ENCODE data around the gene ANKEF1.
"Not testable (repeated sequence)": the region's sequence is repeated elsewhere in the genome, so short reads cannot be mapped to it uniquely, and the experiment has no call there.

The ANKEF1 gene

DNA sequence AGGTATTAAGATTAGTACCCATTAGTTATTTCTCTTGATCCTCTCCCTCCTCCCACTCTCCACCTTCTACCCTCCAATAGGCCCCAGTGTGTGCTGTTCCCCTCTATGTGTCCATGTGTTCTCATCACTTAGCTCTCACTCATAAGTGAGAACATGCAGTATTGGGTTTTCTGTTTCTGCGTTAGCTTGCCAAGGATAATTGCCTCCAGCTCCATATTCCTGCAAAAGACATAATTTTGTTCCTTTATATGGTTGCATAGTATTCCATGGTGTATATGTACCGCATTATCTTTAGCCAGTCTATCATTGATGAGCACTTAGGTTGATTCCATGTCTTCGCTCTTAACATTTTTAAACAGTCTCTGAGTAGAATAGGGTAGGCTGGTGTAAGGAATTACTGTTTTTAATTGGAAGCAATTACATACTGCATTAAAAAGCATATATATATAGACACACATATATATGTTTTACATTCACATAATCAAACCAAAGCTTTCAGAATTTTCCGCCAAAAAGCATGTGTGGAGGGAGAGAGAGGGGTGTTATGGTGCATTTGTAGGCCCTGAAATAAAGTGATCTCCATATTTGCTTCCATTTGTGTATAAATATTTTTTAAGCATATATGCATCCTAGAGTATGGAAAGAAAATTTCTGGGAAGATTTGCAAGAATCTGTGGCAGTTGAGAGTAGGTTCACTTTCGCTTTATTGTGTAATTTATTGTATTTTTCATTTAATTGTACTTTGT, 709 bp upstream of the ANKEF1 start:
- no peak for DNase-seq

DNA sequence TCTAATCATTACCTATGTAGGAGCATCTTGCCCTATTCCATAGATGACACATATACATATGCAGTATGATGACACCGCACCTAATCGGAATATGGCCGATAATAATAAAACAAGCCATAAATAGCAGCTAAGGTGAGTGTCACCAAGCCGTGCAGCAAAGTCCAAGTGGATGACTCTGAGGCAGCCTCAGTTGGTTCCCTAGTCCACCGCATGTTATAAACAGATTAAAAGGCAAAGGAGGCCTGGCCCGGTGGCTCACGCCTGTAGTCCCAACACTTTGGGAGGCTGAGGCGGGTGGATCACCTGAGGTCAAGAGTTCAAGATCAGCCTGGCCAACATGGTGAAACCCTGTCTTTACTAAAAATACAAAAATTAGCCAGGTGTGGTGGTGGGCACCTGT, 1.5 kb downstream of the ANKEF1 start:
- DNase-seq = not testable (repeated sequence)

DNA sequence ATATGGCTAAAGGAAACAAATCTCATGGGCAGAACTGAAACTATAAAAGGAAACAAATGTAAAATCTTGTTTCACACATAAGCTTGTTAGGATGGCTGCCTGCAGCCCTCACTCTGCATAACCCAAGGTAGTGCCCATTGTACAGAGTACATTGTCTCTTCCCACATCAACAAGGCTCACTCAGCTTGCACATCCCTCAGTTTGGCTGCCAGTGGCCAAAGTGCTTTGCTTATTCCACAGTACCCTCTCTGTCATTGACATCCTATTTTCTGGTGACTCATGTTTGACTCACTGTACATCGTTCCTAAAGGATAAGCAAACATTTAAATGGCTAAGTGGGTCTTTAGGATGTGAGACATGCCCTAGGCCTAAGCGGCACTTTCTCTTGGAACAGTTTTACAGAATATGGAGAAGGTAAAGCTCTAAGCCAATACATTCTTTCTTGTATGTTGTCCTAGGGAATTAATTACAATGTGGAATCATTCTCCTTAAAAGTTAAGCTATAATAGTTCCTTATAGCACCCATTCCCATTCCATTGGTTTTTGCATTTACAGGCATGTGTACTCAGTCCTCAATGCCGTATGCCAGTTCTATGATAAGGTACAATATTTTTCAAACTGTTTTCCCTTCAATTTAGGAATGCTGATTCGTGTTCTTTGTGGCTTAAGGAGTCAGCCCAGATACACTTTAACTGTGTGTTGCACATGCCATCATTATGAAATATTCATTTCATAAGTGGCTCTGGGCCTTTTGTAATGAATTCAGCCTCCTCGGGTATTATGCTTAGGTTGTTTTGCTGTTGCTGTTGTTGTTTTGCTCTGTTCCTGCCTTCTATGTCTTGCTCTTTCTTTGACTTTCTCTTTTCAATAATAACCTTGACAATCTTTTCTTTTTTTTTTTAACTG, 5.5 kb downstream of the ANKEF1 start:
- DNase-seq = no peak

DNA sequence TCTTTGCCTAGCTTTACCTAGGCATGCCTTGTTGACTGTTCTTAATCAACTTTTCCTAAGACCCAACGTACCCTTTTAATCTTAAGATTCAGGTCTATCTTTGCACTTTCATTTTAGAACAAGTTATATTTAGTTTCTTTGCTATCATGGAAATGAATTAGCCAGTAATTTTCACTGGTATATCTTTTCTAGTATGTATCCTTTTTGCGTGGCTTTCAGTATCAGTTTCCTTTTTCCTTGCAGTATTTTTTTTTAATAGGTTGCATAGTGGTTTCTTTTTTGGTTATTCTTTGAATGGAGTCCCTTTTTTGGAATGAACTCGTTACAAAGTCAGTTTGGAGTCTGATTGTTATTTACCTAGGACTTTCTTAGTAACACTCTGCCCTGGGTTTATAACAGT, 7.3 kb downstream of the ANKEF1 start:
- DNase-seq = no peak

DNA sequence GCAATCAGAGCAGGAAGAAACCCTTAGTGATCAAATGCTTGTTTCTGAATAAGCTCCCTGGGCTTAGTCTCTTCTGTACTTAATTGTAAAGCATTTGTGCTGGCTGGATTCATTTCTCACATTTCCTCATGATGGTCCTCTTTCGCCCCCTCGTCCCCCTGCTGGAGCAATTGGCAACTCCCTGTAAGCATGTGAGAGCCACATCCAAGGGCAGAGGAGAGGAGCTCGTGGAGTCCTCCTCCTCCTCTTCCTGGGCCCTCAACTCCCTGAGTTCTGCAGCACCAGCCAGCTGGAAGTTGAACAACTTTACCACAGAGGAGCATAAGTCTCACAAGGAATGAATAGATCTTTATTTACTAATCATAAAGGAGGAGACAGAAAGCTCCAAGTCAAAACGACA, 12.6 kb downstream of the ANKEF1 start:
- no peak for DNase-seq

DNA sequence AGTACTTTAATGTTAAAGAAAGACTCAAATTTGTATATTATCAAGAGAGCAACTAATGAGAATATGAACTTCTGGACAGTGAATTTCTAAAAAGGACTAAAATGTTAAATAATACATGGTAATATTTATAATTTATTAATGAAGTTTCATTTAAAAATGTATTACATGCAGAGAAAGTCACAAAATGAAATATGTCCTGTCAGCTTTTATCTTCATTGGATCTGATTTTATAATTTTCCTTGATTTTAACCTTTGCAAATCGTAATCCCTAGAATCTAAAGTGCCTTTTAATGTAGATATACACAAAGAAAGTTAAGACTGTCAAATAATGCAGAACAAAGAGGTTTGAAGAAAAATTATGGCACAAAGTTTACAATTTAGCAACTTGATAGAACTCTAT, 16.4 kb downstream of the ANKEF1 start:
- DNase-seq = no peak

DNA sequence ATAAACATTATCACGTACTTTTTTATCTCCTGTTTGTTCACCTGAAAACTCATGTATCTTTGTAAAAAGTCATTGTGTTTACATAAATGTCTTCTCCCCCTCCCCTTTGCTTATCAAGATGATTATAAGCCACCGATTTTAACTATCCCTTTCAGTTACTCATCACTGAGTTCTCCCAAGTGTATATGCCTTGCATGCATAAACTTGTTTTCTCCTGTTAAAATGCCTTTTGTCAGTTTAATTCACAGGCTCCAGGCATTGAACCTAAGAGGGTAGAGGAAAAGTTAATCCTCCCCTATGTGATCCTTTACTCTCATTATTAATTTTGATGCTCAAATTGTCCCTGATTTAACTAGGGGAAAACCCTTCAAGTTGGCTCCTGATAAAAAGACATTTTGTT, 24.2 kb downstream of the ANKEF1 start:
- DNase-seq = no peak

DNA sequence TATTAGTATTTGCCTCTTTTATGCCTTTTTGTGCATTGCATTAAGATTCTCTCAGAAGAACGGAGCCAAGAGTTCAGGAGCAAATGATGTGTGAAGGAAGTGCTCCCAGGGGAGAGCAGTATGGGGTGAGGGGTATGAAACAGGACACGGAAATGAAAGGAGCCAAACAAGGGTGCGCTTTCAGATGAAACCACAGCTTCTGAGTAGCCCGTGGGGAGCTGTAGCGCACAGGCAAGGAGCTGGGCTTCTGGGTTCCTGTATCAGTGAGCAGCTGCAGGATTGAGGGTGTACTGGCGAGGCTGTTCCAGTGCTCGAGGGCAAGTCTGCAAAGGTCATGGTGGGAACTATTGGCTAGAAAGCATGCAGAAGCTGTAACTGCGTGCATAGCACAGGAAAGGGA, 25.4 kb downstream of the ANKEF1 start:
- DNase-seq = no peak

DNA sequence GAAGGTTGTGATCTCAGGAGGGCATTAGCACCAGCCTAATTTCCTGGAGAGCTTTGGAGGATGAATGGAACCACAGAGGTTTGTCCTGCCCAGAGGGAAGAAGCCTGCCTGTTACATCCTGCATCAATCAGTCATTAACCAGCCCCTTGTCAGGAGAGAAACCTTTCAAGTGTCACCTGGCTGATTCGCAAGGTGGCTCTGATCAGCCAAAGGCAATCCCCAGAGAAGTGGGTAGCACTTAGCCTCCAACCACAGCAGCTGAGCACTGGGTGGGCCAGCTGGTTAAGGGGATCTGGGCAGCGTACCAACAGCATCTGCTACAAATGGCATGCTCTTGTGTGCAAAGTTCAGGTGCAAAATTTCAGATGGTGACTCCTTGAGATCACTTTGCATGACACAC, 26.9 kb downstream of the ANKEF1 start:
- peak; percentile 98 for DNase-seq

DNA sequence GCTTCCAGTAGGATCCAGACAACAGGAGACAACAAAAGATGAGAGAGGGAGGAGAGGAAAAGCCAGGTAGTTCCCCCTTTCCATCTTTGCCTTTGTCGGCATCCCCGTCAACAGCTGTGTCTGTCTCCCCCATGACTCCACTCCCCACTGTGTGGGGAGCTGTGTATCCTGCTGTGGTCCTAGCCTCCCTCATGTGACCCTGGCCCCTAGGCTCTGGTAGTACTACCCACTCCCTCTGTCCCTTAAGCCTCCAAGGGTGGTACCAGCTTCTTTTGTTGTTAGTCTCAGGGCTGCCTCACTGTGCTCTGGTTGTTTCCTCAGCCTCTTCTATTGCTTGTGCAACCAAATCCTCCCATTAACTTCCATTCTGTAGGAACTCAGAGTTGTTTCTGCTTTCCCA, 28.7 kb downstream of the ANKEF1 start:
- DNase-seq = no peak

DNA sequence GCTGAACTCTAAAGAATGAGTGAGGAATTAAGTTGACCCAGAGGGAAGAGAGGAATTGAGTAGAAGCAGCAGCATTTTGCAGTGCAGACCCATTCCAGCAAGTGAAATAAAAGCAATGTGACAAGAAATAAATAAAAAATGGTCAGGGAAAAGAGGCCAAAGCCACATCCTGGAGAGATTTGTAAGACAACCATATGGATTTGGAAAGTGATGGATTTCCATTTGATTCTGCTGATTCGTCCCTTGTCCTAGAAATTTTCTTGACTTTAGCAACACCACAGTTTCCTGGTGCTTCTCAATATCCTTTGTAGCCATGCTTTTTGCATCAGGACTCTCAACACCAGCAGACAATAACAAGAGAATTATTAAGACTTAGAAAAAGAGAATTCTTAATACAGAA, 29.8 kb downstream of the ANKEF1 start:
- DNase-seq = no peak

DNA sequence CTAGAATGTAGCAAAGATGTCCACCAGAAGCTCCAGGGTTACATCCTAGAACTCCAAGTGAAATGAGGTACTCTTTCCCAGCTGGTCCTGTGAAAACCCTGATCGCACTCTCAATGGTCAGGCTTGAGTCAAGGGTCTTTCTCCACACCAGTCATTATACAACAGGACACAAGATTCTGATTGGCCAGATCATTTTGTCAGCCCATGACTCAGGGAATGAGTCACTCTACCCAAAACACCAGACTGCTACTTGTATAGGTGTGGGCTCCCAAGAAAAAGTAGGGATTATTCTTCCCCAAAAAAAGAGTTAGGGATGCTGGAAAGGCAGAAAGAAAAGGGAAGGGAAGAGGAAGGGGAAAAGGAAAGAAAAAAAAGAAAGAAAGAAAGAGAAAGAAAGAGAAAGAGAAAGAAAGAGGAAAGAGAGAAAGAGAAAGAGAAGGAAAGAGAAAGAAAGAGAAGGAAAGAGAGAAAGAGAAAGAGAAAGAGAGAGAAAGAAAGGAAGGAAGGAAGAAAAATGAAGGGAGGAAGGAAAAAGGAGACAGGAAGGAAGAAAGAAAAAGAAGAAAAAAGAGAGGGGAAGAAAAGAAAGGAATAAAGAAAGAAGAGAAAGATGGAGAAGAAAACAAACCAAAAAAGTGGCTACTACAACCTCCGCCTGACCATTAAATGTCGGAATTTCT, 30.5 kb downstream of the ANKEF1 start:
- no peak for DNase-seq

DNA sequence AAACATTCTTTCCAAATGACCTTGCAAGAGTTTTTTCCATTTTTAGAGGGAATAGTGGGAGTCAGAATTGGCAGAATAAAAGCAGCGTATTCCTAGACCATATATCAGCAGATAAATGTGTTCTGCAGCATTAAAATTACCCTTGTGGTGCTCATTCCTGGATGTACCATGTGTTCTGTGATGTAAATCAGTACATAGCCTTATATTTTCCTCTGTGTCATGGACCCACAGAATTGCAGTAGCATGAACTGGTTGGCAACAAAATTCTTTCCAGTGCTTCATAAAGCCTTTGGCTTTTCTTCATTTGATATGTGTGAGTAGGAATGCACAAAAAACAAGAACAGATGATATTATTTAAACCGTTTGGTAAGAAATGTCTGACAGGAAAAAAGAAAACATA, 32.5 kb downstream of the ANKEF1 start:
- DNase-seq = no peak

DNA sequence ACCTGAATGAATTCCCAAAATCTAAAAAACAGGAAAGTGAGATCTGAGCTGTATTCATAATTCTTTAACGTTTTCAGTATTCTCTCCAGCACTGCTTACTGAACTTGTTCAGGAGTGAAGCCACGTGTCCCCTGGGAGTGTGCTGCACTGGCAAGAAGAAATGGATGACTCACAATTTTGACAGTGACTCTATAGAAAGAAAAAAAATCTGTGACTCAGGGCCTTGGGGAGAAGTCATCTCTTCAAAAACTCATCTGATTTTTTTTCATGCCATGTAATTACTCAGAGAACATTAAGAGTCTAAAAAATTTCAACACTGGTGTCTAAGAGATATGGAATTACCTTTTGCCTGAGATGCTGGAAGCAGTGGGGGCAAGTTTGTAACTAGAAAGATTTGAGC, 39.7 kb downstream of the ANKEF1 start:
- no peak for DNase-seq

DNA sequence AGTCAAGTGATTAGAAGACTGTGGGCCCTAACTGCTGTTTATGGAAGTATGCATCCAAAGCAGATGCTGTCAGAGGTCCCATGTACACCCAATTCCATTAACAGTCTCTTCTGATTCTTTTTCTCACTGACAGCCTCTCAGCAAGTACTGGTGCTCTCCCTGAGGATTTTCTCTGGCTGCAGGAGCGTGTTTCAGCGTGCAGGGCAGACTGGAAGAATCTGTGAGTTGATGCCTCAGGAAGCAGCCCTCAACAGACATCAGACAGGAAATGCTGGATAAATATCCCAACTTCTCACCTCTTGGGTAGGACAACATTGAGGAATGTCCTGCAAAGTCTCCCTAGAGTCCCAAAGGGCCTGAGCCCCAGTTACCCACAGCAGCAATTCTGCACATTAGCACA, 40.8 kb downstream of the ANKEF1 start:
- no peak for DNase-seq

DNA sequence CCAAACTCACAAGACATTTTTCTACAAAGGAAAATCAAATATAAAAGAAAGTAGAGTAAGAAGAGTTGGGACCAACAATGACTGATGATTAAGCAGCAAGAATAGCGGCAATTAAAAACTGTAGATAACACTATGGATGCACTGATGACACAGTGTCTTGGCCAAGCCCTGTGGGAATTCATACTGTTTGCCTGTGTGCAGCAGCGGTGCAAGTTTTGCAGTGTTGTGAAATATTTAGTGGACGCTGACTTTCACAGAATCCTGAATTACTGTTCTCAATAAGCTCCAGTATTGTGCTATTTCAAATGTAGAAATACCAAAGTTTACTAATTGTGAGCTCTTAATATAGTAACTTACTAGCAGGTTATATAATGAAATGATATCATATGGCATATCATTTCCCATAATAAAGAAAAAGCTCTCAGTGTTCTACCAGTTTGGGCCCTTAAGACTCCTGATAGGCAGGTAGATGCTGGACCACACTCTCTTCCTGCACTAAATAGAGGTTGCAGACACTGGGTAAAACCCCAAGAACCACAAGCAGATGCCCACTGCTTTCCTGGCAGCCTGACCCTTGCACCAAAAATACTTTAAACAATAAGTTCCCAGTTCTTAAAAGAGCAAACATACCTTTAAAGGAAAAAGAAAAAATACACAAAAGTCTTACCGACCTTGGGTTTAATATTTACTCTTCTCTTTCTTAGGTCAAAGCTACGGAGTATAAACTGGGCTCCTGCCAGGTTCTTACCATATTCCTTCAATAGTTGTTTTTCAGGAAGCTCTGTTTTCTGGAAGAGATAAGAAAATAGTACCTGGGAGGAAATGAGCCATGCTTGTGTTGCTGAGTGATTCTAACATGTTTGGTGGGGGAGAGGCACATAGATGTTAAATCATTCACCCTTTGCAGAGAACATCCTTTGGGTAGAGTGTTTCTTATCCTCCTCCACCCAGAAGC, 41.6 kb downstream of the ANKEF1 start:
- no peak for DNase-seq

DNA sequence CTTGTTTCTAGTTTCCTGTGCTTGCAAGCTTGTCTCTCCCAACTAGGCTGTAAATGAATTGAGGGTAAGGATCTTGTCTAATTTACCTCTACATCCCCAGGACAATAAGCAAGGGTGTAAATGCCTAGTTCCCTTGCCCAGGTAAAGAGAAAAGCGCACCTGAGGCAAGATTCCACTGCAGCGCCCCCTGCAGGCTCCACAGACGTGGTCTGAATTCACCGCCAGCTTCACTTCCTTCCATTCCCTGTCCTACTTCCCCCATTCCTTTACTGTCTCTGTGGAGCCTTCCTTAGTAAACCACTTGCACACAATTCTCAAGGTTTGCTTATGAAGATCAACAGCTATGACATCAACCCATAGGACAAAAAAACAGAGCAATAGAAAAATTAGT, 42.3 kb downstream of the ANKEF1 start:
- DNase-seq = no peak

DNA sequence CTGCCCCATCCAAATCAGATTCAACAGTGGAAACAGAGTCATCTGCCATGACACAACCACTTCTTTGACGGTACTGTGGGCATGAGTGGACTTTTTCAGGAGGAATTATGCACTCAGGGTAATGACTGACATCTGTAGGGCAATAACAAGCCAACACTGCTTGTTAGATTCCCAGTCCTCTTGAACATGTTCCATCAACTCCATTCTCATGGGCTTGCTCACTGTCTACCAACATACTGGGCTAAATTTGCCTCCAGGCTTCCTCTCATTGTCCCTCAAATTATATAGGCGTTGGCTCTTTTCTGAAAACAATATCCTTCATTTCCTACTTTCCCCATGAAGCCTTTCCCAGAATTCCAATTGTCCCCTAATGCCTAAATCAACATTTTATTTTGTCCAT, 43.1 kb downstream of the ANKEF1 start:
- DNase-seq = no peak

DNA sequence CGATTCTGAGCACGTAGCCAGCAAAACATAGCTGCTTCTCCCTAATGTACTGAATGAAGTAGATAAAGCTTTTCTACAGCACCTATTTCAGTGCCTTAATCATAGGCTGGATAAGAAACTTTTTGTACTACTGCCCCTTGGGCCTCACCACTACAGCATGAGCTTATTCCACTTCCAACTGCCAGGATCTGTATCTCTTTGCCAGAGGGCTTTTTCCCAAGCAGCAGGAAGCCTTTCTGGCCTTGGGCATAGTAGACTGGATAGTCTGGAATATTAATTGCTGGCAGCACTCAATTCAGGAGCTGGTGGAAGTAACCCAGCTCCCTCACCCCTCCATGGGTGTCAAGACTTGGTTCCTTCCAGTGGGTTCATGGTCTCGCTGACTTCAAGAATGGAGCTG, 43.6 kb downstream of the ANKEF1 start:
- DNase-seq = no peak

DNA sequence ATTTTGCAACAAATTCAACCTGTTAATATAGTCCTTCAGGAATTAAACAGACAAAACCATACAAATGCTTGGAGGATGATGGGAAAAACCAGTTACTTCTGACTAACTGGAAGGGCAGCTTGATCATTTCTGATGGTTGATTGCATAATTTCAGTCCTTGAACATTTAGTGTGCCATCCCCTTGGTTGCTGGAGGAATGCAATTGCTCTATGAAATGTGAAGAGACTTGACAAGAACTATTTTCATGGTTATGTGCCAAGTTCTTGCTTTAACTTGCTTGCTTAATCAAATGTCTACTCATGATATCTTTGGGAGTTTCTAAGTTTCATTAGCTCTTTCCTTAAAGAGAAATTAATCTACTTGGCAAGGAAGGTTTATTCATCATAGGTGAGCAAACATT, 45.2 kb downstream of the ANKEF1 start:
- DNase-seq = no peak

DNA sequence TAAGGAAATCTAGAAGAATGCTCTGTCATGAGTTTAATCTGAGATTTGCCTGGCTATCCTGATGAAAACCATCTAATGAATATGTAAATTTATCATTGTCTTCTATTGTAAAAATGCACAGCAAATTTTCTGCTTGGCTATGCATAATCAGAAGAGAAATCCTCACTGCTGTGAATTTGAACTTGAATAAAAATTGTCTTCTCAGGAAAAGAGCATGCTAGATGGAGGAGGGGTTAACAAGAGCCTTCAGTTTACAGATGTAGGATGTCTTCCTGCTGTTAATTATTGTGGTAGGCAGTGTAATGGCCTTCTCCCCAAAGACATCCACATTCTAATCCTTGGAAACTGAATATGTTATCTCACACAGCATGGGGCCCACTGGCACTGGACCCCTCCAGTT, 45.8 kb downstream of the ANKEF1 start:
- no peak for DNase-seq

DNA sequence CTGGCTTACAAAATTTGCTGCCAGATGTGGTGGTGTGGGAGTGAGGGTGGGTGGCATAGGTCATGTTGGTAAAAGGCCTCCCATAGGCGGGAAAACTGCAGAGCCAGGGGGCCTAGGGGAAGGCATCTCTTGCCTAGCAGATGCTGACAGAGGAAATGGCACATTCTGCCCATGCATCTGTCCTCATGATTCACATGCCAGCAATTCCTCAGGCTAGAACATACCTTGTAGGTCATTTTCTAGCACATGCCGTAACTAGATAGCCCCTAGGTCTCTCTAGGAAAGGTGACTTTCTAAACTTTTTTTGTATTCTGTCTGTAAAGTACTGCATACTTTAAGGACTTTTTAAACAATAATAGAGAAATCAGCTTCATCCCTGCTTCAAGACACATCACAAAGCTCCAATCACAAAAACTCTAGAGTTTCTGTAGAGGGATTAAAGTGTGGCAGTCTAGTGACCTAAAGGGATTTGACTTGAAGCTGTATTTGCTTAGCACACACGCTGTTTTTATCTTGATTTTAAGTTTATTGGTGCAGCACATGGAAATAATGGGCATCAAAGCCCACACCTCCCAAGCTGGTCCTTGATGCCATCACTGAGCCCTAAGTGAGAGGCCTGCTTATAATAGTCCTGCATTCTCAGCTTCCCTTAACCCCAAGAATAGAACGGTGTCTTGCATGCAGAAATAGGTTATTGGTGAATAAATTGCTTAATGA, 55.2 kb downstream of the ANKEF1 start:
- no peak for DNase-seq
